Liver (tissue), 3 donors: Measurements from ENCODE around the gene SIN3B.

ENCODE experiments used
- EGR1 ChIP-seq, 2 donors: IDR thresholded peaks; 2 replicates each; pipeline ENCODE4 v1.6.1; 2016 to 2018; ENCODE audit warnings: antibody characterized with exemption in 2 of 2, low read depth in 2 of 2
- FOXA2 ChIP-seq: IDR thresholded peaks from 2 replicates; pipeline ENCODE4 v1.6.1; 2016; ENCODE audit warnings: antibody characterized with exemption
- RAD21 ChIP-seq, 2 donors: IDR thresholded peaks; 2 replicates each; pipeline ENCODE4 v1.6.1; 2016; ENCODE audit warnings: antibody characterized with exemption in 2 of 2, mild to moderate bottlenecking in 2 of 2
- TAF1 ChIP-seq: conservative IDR thresholded peaks from 2 replicates; pipeline ENCODE4 v1.6.1; 2016; ENCODE audit warnings: antibody characterized with exemption, mild to moderate bottlenecking
- TF ChIP-seq, protein P1 (sequence below): IDR thresholded peaks from 2 replicates; pipeline ENCODE4 v1.6.1; 2016; ENCODE audit warnings: antibody characterized with exemption
- TF ChIP-seq, protein P2 (sequence below): fragments of 150-350 bp; IDR thresholded peaks from 2 replicates; pipeline ENCODE4 v1.5.1; 2017; ENCODE audit warnings: improper control_type of control experiment, low read depth, low read length; ENCODE audit not compliant: missing input control
- TF ChIP-seq, protein P3 (sequence below): IDR thresholded peaks from 2 replicates; pipeline ENCODE4 v1.6.1; 2016; ENCODE audit warnings: antibody characterized with exemption
- TF ChIP-seq, protein P4 (sequence below): IDR thresholded peaks from 2 replicates; pipeline ENCODE4 v1.6.1; 2016; ENCODE audit warnings: antibody characterized with exemption, mild to moderate bottlenecking
- TF ChIP-seq, protein P5 (sequence below): IDR thresholded peaks from 2 replicates; pipeline ENCODE4 v1.6.1; 2016; ENCODE audit warnings: antibody characterized with exemption
- donor health status: healthy.
- donor health status: healthy.

DNA sequence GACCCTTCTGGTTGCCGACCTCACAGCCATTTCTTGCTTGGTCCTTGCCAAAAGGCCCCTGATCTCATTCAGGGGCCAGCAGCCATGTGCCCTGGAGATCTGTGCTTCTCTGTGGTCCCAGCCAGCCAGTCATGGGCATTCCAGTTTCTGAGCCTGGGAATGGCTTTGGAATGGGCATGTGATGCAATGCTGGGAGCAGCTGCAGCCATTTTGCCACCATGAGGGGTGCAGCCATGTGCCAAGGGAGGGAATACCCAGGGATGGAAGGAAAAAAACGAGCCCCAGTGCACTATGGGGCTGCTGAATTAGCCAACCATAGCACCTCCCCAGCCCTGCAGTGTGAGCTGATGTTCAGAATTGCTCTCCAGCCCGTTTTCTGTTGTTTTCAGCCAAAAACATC is 85.9 kb downstream of the SIN3B start:
- TF ChIP-seq, protein P1, sequence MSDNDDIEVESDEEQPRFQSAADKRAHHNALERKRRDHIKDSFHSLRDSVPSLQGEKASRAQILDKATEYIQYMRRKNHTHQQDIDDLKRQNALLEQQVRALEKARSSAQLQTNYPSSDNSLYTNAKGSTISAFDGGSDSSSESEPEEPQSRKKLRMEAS = no peak
- TF ChIP-seq, protein P2, sequence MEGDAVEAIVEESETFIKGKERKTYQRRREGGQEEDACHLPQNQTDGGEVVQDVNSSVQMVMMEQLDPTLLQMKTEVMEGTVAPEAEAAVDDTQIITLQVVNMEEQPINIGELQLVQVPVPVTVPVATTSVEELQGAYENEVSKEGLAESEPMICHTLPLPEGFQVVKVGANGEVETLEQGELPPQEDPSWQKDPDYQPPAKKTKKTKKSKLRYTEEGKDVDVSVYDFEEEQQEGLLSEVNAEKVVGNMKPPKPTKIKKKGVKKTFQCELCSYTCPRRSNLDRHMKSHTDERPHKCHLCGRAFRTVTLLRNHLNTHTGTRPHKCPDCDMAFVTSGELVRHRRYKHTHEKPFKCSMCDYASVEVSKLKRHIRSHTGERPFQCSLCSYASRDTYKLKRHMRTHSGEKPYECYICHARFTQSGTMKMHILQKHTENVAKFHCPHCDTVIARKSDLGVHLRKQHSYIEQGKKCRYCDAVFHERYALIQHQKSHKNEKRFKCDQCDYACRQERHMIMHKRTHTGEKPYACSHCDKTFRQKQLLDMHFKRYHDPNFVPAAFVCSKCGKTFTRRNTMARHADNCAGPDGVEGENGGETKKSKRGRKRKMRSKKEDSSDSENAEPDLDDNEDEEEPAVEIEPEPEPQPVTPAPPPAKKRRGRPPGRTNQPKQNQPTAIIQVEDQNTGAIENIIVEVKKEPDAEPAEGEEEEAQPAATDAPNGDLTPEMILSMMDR = no peak
- TF ChIP-seq, protein P3, sequence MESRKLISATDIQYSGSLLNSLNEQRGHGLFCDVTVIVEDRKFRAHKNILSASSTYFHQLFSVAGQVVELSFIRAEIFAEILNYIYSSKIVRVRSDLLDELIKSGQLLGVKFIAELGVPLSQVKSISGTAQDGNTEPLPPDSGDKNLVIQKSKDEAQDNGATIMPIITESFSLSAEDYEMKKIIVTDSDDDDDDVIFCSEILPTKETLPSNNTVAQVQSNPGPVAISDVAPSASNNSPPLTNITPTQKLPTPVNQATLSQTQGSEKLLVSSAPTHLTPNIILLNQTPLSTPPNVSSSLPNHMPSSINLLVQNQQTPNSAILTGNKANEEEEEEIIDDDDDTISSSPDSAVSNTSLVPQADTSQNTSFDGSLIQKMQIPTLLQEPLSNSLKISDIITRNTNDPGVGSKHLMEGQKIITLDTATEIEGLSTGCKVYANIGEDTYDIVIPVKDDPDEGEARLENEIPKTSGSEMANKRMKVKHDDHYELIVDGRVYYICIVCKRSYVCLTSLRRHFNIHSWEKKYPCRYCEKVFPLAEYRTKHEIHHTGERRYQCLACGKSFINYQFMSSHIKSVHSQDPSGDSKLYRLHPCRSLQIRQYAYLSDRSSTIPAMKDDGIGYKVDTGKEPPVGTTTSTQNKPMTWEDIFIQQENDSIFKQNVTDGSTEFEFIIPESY = no peak
- TF ChIP-seq, protein P4, sequence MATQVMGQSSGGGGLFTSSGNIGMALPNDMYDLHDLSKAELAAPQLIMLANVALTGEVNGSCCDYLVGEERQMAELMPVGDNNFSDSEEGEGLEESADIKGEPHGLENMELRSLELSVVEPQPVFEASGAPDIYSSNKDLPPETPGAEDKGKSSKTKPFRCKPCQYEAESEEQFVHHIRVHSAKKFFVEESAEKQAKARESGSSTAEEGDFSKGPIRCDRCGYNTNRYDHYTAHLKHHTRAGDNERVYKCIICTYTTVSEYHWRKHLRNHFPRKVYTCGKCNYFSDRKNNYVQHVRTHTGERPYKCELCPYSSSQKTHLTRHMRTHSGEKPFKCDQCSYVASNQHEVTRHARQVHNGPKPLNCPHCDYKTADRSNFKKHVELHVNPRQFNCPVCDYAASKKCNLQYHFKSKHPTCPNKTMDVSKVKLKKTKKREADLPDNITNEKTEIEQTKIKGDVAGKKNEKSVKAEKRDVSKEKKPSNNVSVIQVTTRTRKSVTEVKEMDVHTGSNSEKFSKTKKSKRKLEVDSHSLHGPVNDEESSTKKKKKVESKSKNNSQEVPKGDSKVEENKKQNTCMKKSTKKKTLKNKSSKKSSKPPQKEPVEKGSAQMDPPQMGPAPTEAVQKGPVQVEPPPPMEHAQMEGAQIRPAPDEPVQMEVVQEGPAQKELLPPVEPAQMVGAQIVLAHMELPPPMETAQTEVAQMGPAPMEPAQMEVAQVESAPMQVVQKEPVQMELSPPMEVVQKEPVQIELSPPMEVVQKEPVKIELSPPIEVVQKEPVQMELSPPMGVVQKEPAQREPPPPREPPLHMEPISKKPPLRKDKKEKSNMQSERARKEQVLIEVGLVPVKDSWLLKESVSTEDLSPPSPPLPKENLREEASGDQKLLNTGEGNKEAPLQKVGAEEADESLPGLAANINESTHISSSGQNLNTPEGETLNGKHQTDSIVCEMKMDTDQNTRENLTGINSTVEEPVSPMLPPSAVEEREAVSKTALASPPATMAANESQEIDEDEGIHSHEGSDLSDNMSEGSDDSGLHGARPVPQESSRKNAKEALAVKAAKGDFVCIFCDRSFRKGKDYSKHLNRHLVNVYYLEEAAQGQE = no peak
- TF ChIP-seq RAD21 (IDR thresholded peaks at IDR 0.05) (no peak), TAF1 (no peak), FOXA2 (no peak), EGR1 (IDR thresholded peaks at IDR 0.05; ENCODE audit: low read depth in 2 of 2) (no peak)
- TF ChIP-seq, protein P5, sequence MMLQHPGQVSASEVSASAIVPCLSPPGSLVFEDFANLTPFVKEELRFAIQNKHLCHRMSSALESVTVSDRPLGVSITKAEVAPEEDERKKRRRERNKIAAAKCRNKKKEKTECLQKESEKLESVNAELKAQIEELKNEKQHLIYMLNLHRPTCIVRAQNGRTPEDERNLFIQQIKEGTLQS = no peak
